C4-2B (cell line): ENCODE data around the gene MYO7B.

Experiments used
- H3K27ac ChIP-seq: fragments of 450-650 bp; 2 replicates; pipeline ENCODE4 v1.5.1; 2017
- CTCF ChIP-seq: fragments of 450-650 bp; conservative IDR thresholded peaks from 2 replicates; pipeline ENCODE4 v1.5.1; 2017; ENCODE audit warnings: mild to moderate bottlenecking
- ZFX ChIP-seq: fragments of 450-650 bp; IDR thresholded peaks from 2 replicates; pipeline ENCODE4 v1.6.1; 2017

MYO7B gene

GRCh38 chr2:127577503-127577902 is 42.0 kb downstream of the MYO7B start:
- no peak for TF ChIP-seq CTCF
- TF ChIP-seq ZFX = no peak
- no peak overlapping the region for H3K27ac ChIP-seq

GRCh38 chr2:127577973-127578372 is 42.5 kb downstream of the MYO7B start:
- TF ChIP-seq CTCF (no peak), ZFX (no peak)
- no peak overlapping the region for H3K27ac ChIP-seq

GRCh38 chr2:127578411-127578810 is 42.9 kb downstream of the MYO7B start:
- no peak overlapping the region for H3K27ac ChIP-seq
- TF ChIP-seq CTCF = no peak
- no peak for TF ChIP-seq ZFX

GRCh38 chr2:127579231-127579630 is 43.7 kb downstream of the MYO7B start:
- no peak overlapping the region for H3K27ac ChIP-seq
- TF ChIP-seq CTCF = no peak
- no peak for TF ChIP-seq ZFX

- no peak overlapping the region for H3K27ac ChIP-seq
- TF ChIP-seq ZFX = no peak
These were observed 44.9 kb downstream of the MYO7B start for GRCh38 chr2:127580167-127581049.

- H3K27ac ChIP-seq = no peak overlapping the region
- TF ChIP-seq ZFX (no peak), CTCF (no peak)
These were observed 45.5 kb downstream of the MYO7B start for GRCh38 chr2:127581050-127581345.

GRCh38 chr2:127581516-127582490 is 46.3 kb downstream of the MYO7B start:
- TF ChIP-seq ZFX (no peak), CTCF (no peak)
- no peak overlapping the region for H3K27ac ChIP-seq
